Measurements from ENCODE around the gene NT5C2. TPM values are rescaled to one million over a fixed set of nuclear protein-coding genes. Genes with fewer than 3 reads are reported as not detected.

The NT5C2 gene
- total RNA-seq, 1 experiment from 2014 or later, result 76.1 TPM

DNA sequence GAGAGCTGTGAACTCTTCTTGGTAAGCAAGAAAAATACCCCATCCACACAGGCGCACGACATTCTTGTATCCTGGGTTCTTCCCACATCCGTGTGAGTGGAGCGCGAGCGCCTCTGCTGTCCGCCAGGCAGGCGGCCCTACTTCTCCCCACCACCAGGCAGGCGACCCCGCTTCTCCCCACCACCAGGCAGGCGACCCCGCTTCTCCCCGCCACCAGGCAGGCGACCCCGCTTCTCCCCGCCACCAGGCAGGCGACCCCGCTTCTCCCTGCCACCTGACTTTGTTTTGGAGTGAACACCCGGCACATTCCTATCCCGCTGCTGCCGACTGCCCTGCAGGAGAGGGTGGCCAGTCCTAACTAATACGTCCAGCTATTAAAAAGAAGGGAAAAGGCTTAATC lies 120.8 kb downstream of the NT5C2 start (continued):
- TF ChIP-seq, protein P1, sequence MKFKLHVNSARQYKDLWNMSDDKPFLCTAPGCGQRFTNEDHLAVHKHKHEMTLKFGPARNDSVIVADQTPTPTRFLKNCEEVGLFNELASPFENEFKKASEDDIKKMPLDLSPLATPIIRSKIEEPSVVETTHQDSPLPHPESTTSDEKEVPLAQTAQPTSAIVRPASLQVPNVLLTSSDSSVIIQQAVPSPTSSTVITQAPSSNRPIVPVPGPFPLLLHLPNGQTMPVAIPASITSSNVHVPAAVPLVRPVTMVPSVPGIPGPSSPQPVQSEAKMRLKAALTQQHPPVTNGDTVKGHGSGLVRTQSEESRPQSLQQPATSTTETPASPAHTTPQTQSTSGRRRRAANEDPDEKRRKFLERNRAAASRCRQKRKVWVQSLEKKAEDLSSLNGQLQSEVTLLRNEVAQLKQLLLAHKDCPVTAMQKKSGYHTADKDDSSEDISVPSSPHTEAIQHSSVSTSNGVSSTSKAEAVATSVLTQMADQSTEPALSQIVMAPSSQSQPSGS (CRISPR knock-in tag; IDR thresholded peaks at IDR 0.05; ENCODE audit: borderline replicate concordance, low read depth), result no peak

DNA sequence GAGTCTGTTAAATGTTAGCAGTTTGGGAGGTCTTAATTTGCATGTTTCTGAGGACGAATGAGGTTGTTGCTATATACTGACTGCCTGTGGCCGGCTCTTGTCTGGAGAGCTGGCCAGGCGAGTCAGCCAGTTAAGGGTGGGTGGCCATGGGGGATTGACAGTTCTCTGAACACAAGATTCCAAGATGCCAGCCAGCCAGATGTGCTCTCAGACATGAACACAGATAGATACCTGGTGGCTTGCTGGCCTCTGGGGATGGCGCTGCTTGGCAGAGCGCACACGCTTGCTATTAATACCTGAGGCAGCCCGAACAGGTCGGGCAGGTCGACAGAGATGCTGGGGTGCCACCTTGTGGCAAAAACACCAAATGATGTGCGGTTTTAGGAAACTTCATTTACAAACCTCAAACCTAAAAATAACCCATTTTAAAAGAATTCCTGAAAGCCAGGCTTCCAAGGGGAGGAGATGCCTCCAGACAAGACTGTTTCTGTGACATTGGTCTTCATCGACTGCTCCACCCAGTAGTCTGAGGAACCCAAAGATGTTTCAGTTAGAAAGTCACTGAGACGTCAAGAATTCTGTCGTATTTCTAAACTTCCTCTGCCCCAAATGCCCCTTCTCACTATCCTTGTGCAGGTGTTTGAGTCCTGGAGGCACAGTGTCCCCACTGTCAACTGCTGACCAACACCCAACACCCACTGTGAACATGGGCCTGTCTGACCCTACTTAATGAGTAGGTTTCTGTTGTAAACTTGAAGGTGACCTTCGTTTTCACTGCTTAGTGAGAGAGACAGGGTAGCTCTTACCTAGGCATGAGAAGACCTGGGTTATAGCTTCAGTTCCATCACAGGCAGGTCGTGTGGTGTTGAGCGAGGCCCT lies 123.4 kb downstream of the NT5C2 start:
- H3K4me3 Mint-ChIP-seq, result no peak overlapping the region
- H3K9me3 Mint-ChIP-seq, result no peaks in the 10 kb centered on the region
- H3K27me3 Mint-ChIP-seq (ENCODE audit: low read depth), result no peaks in the 10 kb centered on the region
- ATAC-seq, result peak; percentile 89
- H3K36me3 Mint-ChIP-seq, result no peaks in the 10 kb centered on the region; the same call in 1 of the 2 replicates
- TF ChIP-seq ZNF263 (CRISPR knock-in tag; IDR thresholded peaks at IDR 0.05; ENCODE audit: low read depth), result no peak
- no peak for TF ChIP-seq CREB1 (CRISPR knock-in tag; IDR thresholded peaks at IDR 0.05)
- TF ChIP-seq NFYB (CRISPR knock-in tag; conservative IDR thresholded peaks at IDR 0.05; ENCODE audit: low read depth), result no peak
- TF ChIP-seq, protein P2, sequence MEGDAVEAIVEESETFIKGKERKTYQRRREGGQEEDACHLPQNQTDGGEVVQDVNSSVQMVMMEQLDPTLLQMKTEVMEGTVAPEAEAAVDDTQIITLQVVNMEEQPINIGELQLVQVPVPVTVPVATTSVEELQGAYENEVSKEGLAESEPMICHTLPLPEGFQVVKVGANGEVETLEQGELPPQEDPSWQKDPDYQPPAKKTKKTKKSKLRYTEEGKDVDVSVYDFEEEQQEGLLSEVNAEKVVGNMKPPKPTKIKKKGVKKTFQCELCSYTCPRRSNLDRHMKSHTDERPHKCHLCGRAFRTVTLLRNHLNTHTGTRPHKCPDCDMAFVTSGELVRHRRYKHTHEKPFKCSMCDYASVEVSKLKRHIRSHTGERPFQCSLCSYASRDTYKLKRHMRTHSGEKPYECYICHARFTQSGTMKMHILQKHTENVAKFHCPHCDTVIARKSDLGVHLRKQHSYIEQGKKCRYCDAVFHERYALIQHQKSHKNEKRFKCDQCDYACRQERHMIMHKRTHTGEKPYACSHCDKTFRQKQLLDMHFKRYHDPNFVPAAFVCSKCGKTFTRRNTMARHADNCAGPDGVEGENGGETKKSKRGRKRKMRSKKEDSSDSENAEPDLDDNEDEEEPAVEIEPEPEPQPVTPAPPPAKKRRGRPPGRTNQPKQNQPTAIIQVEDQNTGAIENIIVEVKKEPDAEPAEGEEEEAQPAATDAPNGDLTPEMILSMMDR (IDR thresholded peaks at IDR 0.05), result peak; percentile 58
- TF ChIP-seq, protein P3, sequence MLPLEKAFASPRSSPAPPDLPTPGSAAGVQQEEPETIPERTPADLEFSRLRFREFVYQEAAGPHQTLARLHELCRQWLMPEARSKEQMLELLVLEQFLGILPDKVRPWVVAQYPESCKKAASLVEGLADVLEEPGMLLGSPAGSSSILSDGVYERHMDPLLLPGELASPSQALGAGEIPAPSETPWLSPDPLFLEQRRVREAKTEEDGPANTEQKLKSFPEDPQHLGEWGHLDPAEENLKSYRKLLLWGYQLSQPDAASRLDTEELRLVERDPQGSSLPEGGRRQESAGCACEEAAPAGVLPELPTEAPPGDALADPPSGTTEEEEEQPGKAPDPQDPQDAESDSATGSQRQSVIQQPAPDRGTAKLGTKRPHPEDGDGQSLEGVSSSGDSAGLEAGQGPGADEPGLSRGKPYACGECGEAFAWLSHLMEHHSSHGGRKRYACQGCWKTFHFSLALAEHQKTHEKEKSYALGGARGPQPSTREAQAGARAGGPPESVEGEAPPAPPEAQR (CRISPR knock-in tag; IDR thresholded peaks at IDR 0.05), result no peak
- H3K27ac Mint-ChIP-seq, result no peak overlapping the region
- peak; percentile 80 for DNase-seq (ENCODE audit: low spot score)
- ChIA-PET POLR2A (no interaction called here), CTCF (interaction anchor here (0.6 to 3.1 kb wide), 3 partner anchors 17 to 235 kb away, joined by 3 to 33 read pairs (median 5); partner anchors contain the start of gene CNNM2)
- H3K4me1 Mint-ChIP-seq, result peaks cover 6% of the 10 kb centered on the region; the same call in 1 of the 2 replicates

- ATAC-seq (no peak), DNase-seq (ENCODE audit: low spot score) (no peak)
- Mint-ChIP-seq H3K27me3 (ENCODE audit: low read depth) (no peaks in the 10 kb centered on the region), H3K36me3 (no peaks in the 10 kb centered on the region; the same call in 1 of the 2 replicates), H3K9me3 (no peaks in the 10 kb centered on the region), H3K4me1 (peaks cover 11% of the 10 kb centered on the region), H3K27ac (no peak overlapping the region), H3K4me3 (no peak overlapping the region)
- ChIA-PET CTCF (interaction anchor here (1.1 to 3.1 kb wide), 2 partner anchors 150 to 176 kb away, joined by 3 to 33 read pairs; partner anchors contain the start of gene CNNM2), POLR2A (no interaction called here)
- TF ChIP-seq, protein P4, sequence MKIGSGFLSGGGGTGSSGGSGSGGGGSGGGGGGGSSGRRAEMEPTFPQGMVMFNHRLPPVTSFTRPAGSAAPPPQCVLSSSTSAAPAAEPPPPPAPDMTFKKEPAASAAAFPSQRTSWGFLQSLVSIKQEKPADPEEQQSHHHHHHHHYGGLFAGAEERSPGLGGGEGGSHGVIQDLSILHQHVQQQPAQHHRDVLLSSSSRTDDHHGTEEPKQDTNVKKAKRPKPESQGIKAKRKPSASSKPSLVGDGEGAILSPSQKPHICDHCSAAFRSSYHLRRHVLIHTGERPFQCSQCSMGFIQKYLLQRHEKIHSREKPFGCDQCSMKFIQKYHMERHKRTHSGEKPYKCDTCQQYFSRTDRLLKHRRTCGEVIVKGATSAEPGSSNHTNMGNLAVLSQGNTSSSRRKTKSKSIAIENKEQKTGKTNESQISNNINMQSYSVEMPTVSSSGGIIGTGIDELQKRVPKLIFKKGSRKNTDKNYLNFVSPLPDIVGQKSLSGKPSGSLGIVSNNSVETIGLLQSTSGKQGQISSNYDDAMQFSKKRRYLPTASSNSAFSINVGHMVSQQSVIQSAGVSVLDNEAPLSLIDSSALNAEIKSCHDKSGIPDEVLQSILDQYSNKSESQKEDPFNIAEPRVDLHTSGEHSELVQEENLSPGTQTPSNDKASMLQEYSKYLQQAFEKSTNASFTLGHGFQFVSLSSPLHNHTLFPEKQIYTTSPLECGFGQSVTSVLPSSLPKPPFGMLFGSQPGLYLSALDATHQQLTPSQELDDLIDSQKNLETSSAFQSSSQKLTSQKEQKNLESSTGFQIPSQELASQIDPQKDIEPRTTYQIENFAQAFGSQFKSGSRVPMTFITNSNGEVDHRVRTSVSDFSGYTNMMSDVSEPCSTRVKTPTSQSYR (CRISPR knock-in tag; IDR thresholded peaks at IDR 0.05), result no peak
- TF ChIP-seq EMX1 (CRISPR knock-in tag; IDR thresholded peaks at IDR 0.05) (no peak), MXD4 (CRISPR knock-in tag; IDR thresholded peaks at IDR 0.05; ENCODE audit: borderline replicate concordance) (no peak), HMGXB4 (CRISPR knock-in tag; IDR thresholded peaks at IDR 0.05) (no peak), NFATC4 (CRISPR knock-in tag; IDR thresholded peaks at IDR 0.05) (no peak), CBFB (CRISPR knock-in tag; IDR thresholded peaks at IDR 0.05; ENCODE audit: low read depth) (no peak), SMAD4 (CRISPR knock-in tag; IDR thresholded peaks at IDR 0.05) (no peak), ATF3 (CRISPR knock-in tag; conservative IDR thresholded peaks at IDR 0.05) (no peak), TEAD4 (CRISPR knock-in tag; IDR thresholded peaks at IDR 0.05) (no peak), OVOL2 (CRISPR knock-in tag; IDR thresholded peaks at IDR 0.05; ENCODE audit: borderline replicate concordance) (no peak), TP53 (CRISPR knock-in tag; IDR thresholded peaks at IDR 0.05) (no peak), ELF4 (CRISPR knock-in tag; IDR thresholded peaks at IDR 0.05; ENCODE audit: low read depth) (no peak), HMGA2 (CRISPR knock-in tag; IDR thresholded peaks at IDR 0.05) (no peak)
- TF ChIP-seq, protein P5, sequence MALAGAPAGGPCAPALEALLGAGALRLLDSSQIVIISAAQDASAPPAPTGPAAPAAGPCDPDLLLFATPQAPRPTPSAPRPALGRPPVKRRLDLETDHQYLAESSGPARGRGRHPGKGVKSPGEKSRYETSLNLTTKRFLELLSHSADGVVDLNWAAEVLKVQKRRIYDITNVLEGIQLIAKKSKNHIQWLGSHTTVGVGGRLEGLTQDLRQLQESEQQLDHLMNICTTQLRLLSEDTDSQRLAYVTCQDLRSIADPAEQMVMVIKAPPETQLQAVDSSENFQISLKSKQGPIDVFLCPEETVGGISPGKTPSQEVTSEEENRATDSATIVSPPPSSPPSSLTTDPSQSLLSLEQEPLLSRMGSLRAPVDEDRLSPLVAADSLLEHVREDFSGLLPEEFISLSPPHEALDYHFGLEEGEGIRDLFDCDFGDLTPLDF (CRISPR knock-in tag; IDR thresholded peaks at IDR 0.05), result no peak
- TF ChIP-seq, protein P6, sequence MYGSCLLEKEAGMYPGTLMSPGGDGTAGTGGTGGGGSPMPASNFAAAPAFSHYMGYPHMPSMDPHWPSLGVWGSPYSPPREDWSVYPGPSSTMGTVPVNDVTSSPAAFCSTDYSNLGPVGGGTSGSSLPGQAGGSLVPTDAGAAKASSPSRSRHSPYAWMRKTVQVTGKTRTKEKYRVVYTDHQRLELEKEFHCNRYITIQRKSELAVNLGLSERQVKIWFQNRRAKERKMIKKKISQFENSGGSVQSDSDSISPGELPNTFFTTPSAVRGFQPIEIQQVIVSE (CRISPR knock-in tag; IDR thresholded peaks at IDR 0.05; ENCODE audit: borderline replicate concordance), result no peak
Measured at GRCh38 chr10:103067956-103068355, 125.1 kb downstream of the NT5C2 start.
